Testis (tissue), 3 donors: ENCODE measurements around the gene TUBB3. TPM values are rescaled to one million over a fixed set of nuclear protein-coding genes. Genes with fewer than 3 reads are reported as not detected.

Experiments
- DNase-seq: peaks from one replicate; pipeline ENCODE4 v3.0.0-alpha.2; 2019
- H3K27ac ChIP-seq, 2 donors: fragments of 200-600 bp; sonication (generic); one replicate each; pipeline ENCODE4 v1.5.1; 2019
- H3K27me3 ChIP-seq: fragments of 200-600 bp; sonication (generic); one replicate; pipeline ENCODE4 v1.5.1; 2019
- H3K36me3 ChIP-seq: fragments of 200-600 bp; sonication (generic); one replicate; pipeline ENCODE4 v1.5.1; 2017; ENCODE audit warnings: low read depth; ENCODE audit errors: missing control alignments
- H3K4me1 ChIP-seq: fragments of 200-600 bp; sonication (generic); one replicate; pipeline ENCODE4 v1.5.1; 2019
- H3K4me3 ChIP-seq, 2 donors: fragments of 200-600 bp; sonication (generic); one replicate each; pipeline ENCODE4 v1.5.1; 2017 to 2019
- H3K9me3 ChIP-seq: fragments of 200-600 bp; sonication (generic); one replicate; pipeline ENCODE4 v1.5.1; 2017
- CTCF ChIP-seq, 3 experiments: fragments of 450-650 bp in 2 of 3; fragments of 200-600 bp in 1 of 3; sonication (generic) in 1 of 3; IDR thresholded peaks; one replicate each; pipeline ENCODE4 v1.5.1; 2016 to 2019; ENCODE audit warnings: antibody characterized with exemption in 3 of 3, mild to moderate bottlenecking in 2 of 3, moderate library complexity in 1 of 3
- POLR2A ChIP-seq: fragments of 450-650 bp; IDR thresholded peaks from one replicate; pipeline ENCODE4 v1.6.1; 2017; ENCODE audit warnings: antibody characterized with exemption, mild to moderate bottlenecking, moderate library complexity
- WGBS, 2 donors: methylation state at CpG; one replicate each; pipeline ENCODE4 v1.1.5; 2018; 5-methylcytosine and 5-hydroxymethylcytosine counted together
- intact Hi-C: fragments of 100-400 bp; cut with DNase I; formaldehyde crosslinking; loops from one replicate; pipeline ENCODE4 v1.15.1; 2023; ENCODE audit warnings: low total_unique reads
- polyA plus RNA-seq: library from polyadenylated mRNA; stranded (reverse); fragments of 350-450 nt; fragmentation: Illumina TruSeq; extraction: RNeasy Lipid Tissue Mini Kit (QIAGEN cat#74804); gene quantifications from one replicate; pipeline ENCODE4 v1.2.3, GENCODE V29; 2014; ENCODE audit warnings: low read depth, low replicate concordance; ENCODE audit not compliant: insufficient read depth
- total RNA-seq, 2 donors: library from RNA; depleted of rRNA; stranded (reverse); fragments of >200 nt; gene quantifications; one replicate each; pipeline ENCODE4 v1.2.3, GENCODE V29; 2016

Gene TUBB3
- total and polyA plus RNA-seq, 3 donors from 2014 or later: 38.8 to 61.7 (median 56.5) TPM

- Histone ChIP-seq H3K27me3 (no peaks in the 10 kb centered on the region), H3K4me3 (no peak overlapping the region), H3K4me1 (peaks cover 30% of the 10 kb centered on the region), H3K27ac (no peak overlapping the region), H3K9me3 (no peaks in the 10 kb centered on the region), H3K36me3 (no peaks in the 10 kb centered on the region)
- TF ChIP-seq POLR2A (no peak), CTCF (IDR thresholded peaks at IDR 0.05) (no peak)
- peak; percentile 53 for DNase-seq
- 26 to 28% methylated on average over 4 to 32 of the region's 39 CpGs for WGBS, 2 donors
- intact Hi-C loops: no loop called here
Measured at GRCh38 chr16:89917773-89918452, 5.2 kb upstream of the TUBB3 start.

GRCh38 chr16:89918453-89919347, 4.4 kb upstream of the TUBB3 start, which contains the start of gene MC1R:
Gene MC1R (plus strand): TSS chr16:89918862. CDS start chr16:89919259, 397 bp downstream.
- Histone ChIP-seq H3K9me3 (no peaks in the 10 kb centered on the region), H3K4me1 (peaks cover 33% of the 10 kb centered on the region), H3K4me3 (no peak within 1 kb of the TSS), H3K27ac (no peak within 1 kb of the TSS), H3K36me3 (no peaks in the 10 kb centered on the region), H3K27me3 (no peaks in the 10 kb centered on the region)
- intact Hi-C loops: no loop called here
- no peak for DNase-seq
- 36 to 72% methylated on average over 16 to 23 of the region's 23 CpGs for WGBS, 2 donors
- TF ChIP-seq CTCF (IDR thresholded peaks at IDR 0.05): peak; percentile 14 to 33 (median 21)
- no peak for TF ChIP-seq POLR2A

GRCh38 chr16:89919535-89920406, 3.4 kb upstream of the TUBB3 start:
- H3K9me3 ChIP-seq: no peaks in the 10 kb centered on the region
- H3K27ac ChIP-seq: no peak overlapping the region
- no peak for TF ChIP-seq POLR2A
- TF ChIP-seq CTCF (IDR thresholded peaks at IDR 0.05): no peak

GRCh38 chr16:89920723-89921122, 2.4 kb upstream of the TUBB3 start:
- intact Hi-C loops: no loop called here
- H3K4me3 ChIP-seq: no peak overlapping the region
- no peaks in the 10 kb centered on the region for H3K27me3 ChIP-seq
- DNase-seq: no peak
- 56 to 68% methylated on average over 5 to 6 of the region's 6 CpGs for WGBS, 2 donors
- H3K27ac ChIP-seq: no peak overlapping the region
- H3K36me3 ChIP-seq: no peaks in the 10 kb centered on the region
- peaks cover 37% of the 10 kb centered on the region for H3K4me1 ChIP-seq
- TF ChIP-seq CTCF (IDR thresholded peaks at IDR 0.05) (no peak), POLR2A (no peak)
- no peaks in the 10 kb centered on the region for H3K9me3 ChIP-seq

More at GRCh38 chr16:89919535-89920406, 3.4 kb upstream of the TUBB3 start:
- intact Hi-C loops: no loop called here
- H3K27me3 ChIP-seq: no peaks in the 10 kb centered on the region
- no peak overlapping the region for H3K4me3 ChIP-seq
- no peak for DNase-seq
- WGBS, 2 donors: 94 to 95% methylated on average over 36 to 52 of the region's 52 CpGs
- no peaks in the 10 kb centered on the region for H3K36me3 ChIP-seq
- H3K4me1 ChIP-seq: peaks cover 37% of the 10 kb centered on the region
